Measurements from ENCODE around the gene CORIN.

The CORIN gene

DNA sequence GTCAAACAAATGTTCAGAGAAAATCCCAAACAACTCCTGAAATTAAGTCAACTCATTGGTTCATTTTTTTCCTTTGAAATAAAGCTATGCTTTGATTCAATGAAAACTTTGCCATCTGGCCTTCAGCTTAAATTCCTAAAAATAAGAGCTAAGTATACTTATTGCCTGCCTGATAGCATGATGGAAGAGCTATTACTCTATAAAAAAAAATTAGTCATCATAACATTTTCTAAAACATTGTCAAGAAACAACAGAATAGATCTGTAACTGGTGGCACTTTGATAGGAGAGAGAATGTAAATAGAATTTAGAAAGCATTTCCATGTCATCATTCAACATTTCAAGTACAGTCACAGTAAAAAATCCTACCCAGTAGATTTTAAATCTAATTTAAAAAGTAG lies 136.6 kb downstream of the CORIN start:
- Histone ChIP-seq H3K4me1 (ENCODE audit: control insufficient read depth, low read depth, low read length) (no peaks in the 10 kb centered on the region), H3K18ac (ENCODE audit: low read length) (no peak overlapping the region), H4K5ac (ENCODE audit: low read length) (no peak overlapping the region), H3K27me3 (ENCODE audit: insufficient read depth, low read length, poor library complexity) (no peaks in the 10 kb centered on the region), H3K4me3 (ENCODE audit: low read length) (no peak overlapping the region), H2BK5ac (ENCODE audit: low read length) (no peak overlapping the region), H3K36me3 (ENCODE audit: control insufficient read depth, insufficient read depth, low read length) (no peaks in the 10 kb centered on the region), H3K56ac (ENCODE audit: low read length) (no peak overlapping the region), H3K4me2 (ENCODE audit: low read length) (no peak overlapping the region), H2AK5ac (ENCODE audit: low read length) (no peak overlapping the region), H3K4ac (ENCODE audit: low read depth, low read length) (no peak overlapping the region), H3K79me1 (ENCODE audit: low read length) (no peaks in the 10 kb centered on the region), H2BK120ac (ENCODE audit: low read depth, low read length) (no peak overlapping the region), H3K27ac (ENCODE audit: low read depth, low read length) (no peak overlapping the region), H3K23ac (ENCODE audit: low read length) (no peak overlapping the region), H2BK15ac (replicated peaks; ENCODE audit: low read depth) (no peak overlapping the region), H3K9ac (ENCODE audit: low read length) (no peak overlapping the region), H4K8ac (ENCODE audit: low read depth, low read length) (no peak overlapping the region), H3K79me2 (ENCODE audit: control insufficient read depth, insufficient read depth, low read length) (no peaks in the 10 kb centered on the region)
- DNase-seq = no peak

DNA sequence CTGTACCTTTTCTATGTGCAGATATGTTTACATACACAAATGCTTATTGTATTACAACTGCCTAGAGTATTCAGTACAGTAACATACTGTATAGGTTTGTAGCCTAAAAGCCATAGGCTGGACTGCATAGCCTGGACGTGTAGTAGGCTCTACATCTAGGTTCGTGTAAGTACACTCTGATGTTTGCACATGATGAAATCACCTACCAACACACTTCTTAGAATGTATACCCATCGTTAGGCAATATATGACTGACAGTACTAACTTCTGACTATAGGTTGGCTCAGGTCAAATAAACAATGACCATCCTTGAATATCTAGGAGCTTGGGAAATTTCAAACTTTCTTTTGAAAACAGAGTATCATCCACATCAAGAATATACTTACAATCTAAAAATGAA lies 139.0 kb downstream of the CORIN start:
- Histone ChIP-seq H3K27me3 (ENCODE audit: insufficient read depth, low read length, poor library complexity) (no peaks in the 10 kb centered on the region), H3K4me1 (ENCODE audit: control insufficient read depth, low read depth, low read length) (no peaks in the 10 kb centered on the region), H3K27ac (ENCODE audit: low read depth, low read length) (no peak overlapping the region), H3K79me2 (ENCODE audit: control insufficient read depth, insufficient read depth, low read length) (no peaks in the 10 kb centered on the region), H3K56ac (ENCODE audit: low read length) (no peak overlapping the region), H2BK120ac (ENCODE audit: low read depth, low read length) (no peak overlapping the region), H2BK15ac (replicated peaks; ENCODE audit: low read depth) (no peak overlapping the region), H2AK5ac (ENCODE audit: low read length) (no peak overlapping the region), H3K9ac (ENCODE audit: low read length) (no peak overlapping the region), H2BK5ac (ENCODE audit: low read length) (no peak overlapping the region), H3K4me2 (ENCODE audit: low read length) (no peak overlapping the region), H3K23ac (ENCODE audit: low read length) (no peak overlapping the region), H3K18ac (ENCODE audit: low read length) (no peak overlapping the region), H3K4me3 (ENCODE audit: low read length) (no peak overlapping the region), H4K5ac (ENCODE audit: low read length) (no peak overlapping the region), H4K8ac (ENCODE audit: low read depth, low read length) (no peak overlapping the region), H3K79me1 (ENCODE audit: low read length) (no peaks in the 10 kb centered on the region), H3K4ac (ENCODE audit: low read depth, low read length) (no peak overlapping the region), H3K36me3 (ENCODE audit: control insufficient read depth, insufficient read depth, low read length) (no peaks in the 10 kb centered on the region)
- WGBS (ENCODE audit: extremely low coverage, insufficient coverage, low lambda C conversion rate) = no CpG with 5 or more reads among the region's 3 CpGs
- DNase-seq = no peak

- no peaks in the 10 kb centered on the region for H3K79me1 ChIP-seq (ENCODE audit: low read length)
- no peak overlapping the region for H3K9ac ChIP-seq (ENCODE audit: low read length)
- H2BK120ac ChIP-seq (ENCODE audit: low read depth, low read length) = no peak overlapping the region
- H2BK15ac ChIP-seq (replicated peaks; ENCODE audit: low read depth) = no peak overlapping the region
- no peaks in the 10 kb centered on the region for H3K36me3 ChIP-seq (ENCODE audit: control insufficient read depth, insufficient read depth, low read length)
- H3K4me1 ChIP-seq (ENCODE audit: control insufficient read depth, low read depth, low read length) = no peaks in the 10 kb centered on the region
- H3K18ac ChIP-seq (ENCODE audit: low read length) = no peak overlapping the region
- WGBS (ENCODE audit: extremely low coverage, insufficient coverage, low lambda C conversion rate) = no CpG with 5 or more reads among the region's 6 CpGs
- no peaks in the 10 kb centered on the region for H3K27me3 ChIP-seq (ENCODE audit: insufficient read depth, low read length, poor library complexity)
- no peak overlapping the region for H3K4ac ChIP-seq (ENCODE audit: low read depth, low read length)
- no peak overlapping the region for H3K23ac ChIP-seq (ENCODE audit: low read length)
- no peak overlapping the region for H4K8ac ChIP-seq (ENCODE audit: low read depth, low read length)
- no peak overlapping the region for H3K56ac ChIP-seq (ENCODE audit: low read length)
- no peak overlapping the region for H2BK5ac ChIP-seq (ENCODE audit: low read length)
- H3K79me2 ChIP-seq (ENCODE audit: control insufficient read depth, insufficient read depth, low read length) = no peaks in the 10 kb centered on the region
- no peak overlapping the region for H4K5ac ChIP-seq (ENCODE audit: low read length)
- no peak for DNase-seq
- no peak overlapping the region for H3K4me2 ChIP-seq (ENCODE audit: low read length)
- H3K27ac ChIP-seq (ENCODE audit: low read depth, low read length) = no peak overlapping the region
- H2AK5ac ChIP-seq (ENCODE audit: low read length) = no peak overlapping the region
- H3K4me3 ChIP-seq (ENCODE audit: low read length) = no peak overlapping the region
These were observed 141.0 kb downstream of the CORIN start for GRCh38 chr4:47696823-47697222.

DNA sequence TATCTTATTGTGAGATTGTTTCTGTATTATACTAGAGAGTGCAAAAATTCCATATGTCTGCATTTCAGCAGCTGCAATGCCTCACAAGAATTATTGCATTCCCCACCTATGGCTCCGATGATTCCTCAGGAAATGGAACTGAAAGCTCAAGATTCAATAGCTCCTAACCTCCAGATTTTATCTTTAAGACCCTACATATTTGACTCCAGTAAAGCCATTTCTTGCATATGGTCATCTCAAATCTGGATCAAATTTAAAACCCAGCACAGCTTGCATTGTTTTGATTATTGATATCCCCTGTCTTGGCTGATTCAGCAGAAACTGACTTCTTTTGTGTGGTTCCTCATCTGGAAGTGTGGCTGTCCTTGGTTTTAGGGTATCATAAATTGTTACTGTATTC lies 142.6 kb downstream of the CORIN start:
- Histone ChIP-seq H3K79me1 (ENCODE audit: low read length) (no peaks in the 10 kb centered on the region), H3K23ac (ENCODE audit: low read length) (no peak overlapping the region), H2BK15ac (replicated peaks; ENCODE audit: low read depth) (no peak overlapping the region), H4K5ac (ENCODE audit: low read length) (no peak overlapping the region), H3K27me3 (ENCODE audit: insufficient read depth, low read length, poor library complexity) (no peaks in the 10 kb centered on the region), H3K18ac (ENCODE audit: low read length) (no peak overlapping the region), H3K4me1 (ENCODE audit: control insufficient read depth, low read depth, low read length) (no peaks in the 10 kb centered on the region), H3K36me3 (ENCODE audit: control insufficient read depth, insufficient read depth, low read length) (no peaks in the 10 kb centered on the region), H3K27ac (ENCODE audit: low read depth, low read length) (no peak overlapping the region), H2AK5ac (ENCODE audit: low read length) (no peak overlapping the region), H2BK120ac (ENCODE audit: low read depth, low read length) (no peak overlapping the region), H3K56ac (ENCODE audit: low read length) (no peak overlapping the region), H3K4ac (ENCODE audit: low read depth, low read length) (no peak overlapping the region), H4K8ac (ENCODE audit: low read depth, low read length) (no peak overlapping the region), H3K4me3 (ENCODE audit: low read length) (no peak overlapping the region), H3K9ac (ENCODE audit: low read length) (no peak overlapping the region), H3K79me2 (ENCODE audit: control insufficient read depth, insufficient read depth, low read length) (no peaks in the 10 kb centered on the region), H3K4me2 (ENCODE audit: low read length) (no peak overlapping the region), H2BK5ac (ENCODE audit: low read length) (no peak overlapping the region)
- WGBS (ENCODE audit: extremely low coverage, insufficient coverage, low lambda C conversion rate) = no CpG with 5 or more reads among the region's 1 CpG
- no peak for DNase-seq

DNA sequence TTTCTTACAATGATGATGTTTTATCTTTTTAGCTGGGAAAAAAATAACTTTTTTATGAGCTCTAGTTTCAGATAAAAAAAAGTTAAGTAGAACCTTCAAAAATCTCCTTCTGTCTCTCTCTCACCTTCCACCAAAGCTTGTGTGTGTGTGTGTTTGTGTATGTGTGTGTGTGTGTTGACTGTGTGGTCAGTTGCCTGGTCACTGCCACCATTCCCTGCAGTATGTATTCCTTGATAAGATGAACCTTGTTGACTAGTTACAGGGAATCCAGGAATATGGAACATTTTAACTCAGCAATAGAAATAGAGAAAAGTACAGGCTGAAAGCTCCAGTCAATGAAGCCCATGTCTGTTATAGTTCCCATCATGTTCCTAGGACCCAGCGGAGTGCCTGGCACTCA lies 143.5 kb downstream of the CORIN start:
- H2AK5ac ChIP-seq (ENCODE audit: low read length) = no peak overlapping the region
- H3K56ac ChIP-seq (ENCODE audit: low read length) = no peak overlapping the region
- H2BK15ac ChIP-seq (replicated peaks; ENCODE audit: low read depth) = no peak overlapping the region
- no peak overlapping the region for H3K23ac ChIP-seq (ENCODE audit: low read length)
- no peak overlapping the region for H3K9ac ChIP-seq (ENCODE audit: low read length)
- no peak overlapping the region for H3K4me3 ChIP-seq (ENCODE audit: low read length)
- H4K5ac ChIP-seq (ENCODE audit: low read length) = no peak overlapping the region
- H3K18ac ChIP-seq (ENCODE audit: low read length) = no peak overlapping the region
- H3K27me3 ChIP-seq (ENCODE audit: insufficient read depth, low read length, poor library complexity) = no peaks in the 10 kb centered on the region
- DNase-seq = no peak
- no peak overlapping the region for H4K8ac ChIP-seq (ENCODE audit: low read depth, low read length)
- H3K79me2 ChIP-seq (ENCODE audit: control insufficient read depth, insufficient read depth, low read length) = no peaks in the 10 kb centered on the region
- H3K4me1 ChIP-seq (ENCODE audit: control insufficient read depth, low read depth, low read length) = no peaks in the 10 kb centered on the region
- H3K36me3 ChIP-seq (ENCODE audit: control insufficient read depth, insufficient read depth, low read length) = no peaks in the 10 kb centered on the region
- H3K27ac ChIP-seq (ENCODE audit: low read depth, low read length) = no peak overlapping the region
- H3K79me1 ChIP-seq (ENCODE audit: low read length) = no peaks in the 10 kb centered on the region
- H2BK120ac ChIP-seq (ENCODE audit: low read depth, low read length) = no peak overlapping the region
- H2BK5ac ChIP-seq (ENCODE audit: low read length) = no peak overlapping the region
- no peak overlapping the region for H3K4ac ChIP-seq (ENCODE audit: low read depth, low read length)
- H3K4me2 ChIP-seq (ENCODE audit: low read length) = no peak overlapping the region
- WGBS (ENCODE audit: extremely low coverage, insufficient coverage, low lambda C conversion rate) = no CpG with 5 or more reads among the region's 1 CpG

GRCh38 chr4:47692691-47693090 lies 145.2 kb downstream of the CORIN start:
- Histone ChIP-seq H3K18ac (ENCODE audit: low read length) (no peak overlapping the region), H2BK120ac (ENCODE audit: low read depth, low read length) (no peak overlapping the region), H3K79me1 (ENCODE audit: low read length) (no peaks in the 10 kb centered on the region), H3K4me3 (ENCODE audit: low read length) (no peak overlapping the region), H3K56ac (ENCODE audit: low read length) (no peak overlapping the region), H3K4me2 (ENCODE audit: low read length) (no peak overlapping the region), H3K27ac (ENCODE audit: low read depth, low read length) (no peak overlapping the region), H4K8ac (ENCODE audit: low read depth, low read length) (no peak overlapping the region), H3K4ac (ENCODE audit: low read depth, low read length) (no peak overlapping the region), H2AK5ac (ENCODE audit: low read length) (no peak overlapping the region), H3K27me3 (ENCODE audit: insufficient read depth, low read length, poor library complexity) (no peaks in the 10 kb centered on the region), H3K79me2 (ENCODE audit: control insufficient read depth, insufficient read depth, low read length) (no peaks in the 10 kb centered on the region), H2BK15ac (replicated peaks; ENCODE audit: low read depth) (no peak overlapping the region), H4K5ac (ENCODE audit: low read length) (no peak overlapping the region), H3K4me1 (ENCODE audit: control insufficient read depth, low read depth, low read length) (no peaks in the 10 kb centered on the region), H3K36me3 (ENCODE audit: control insufficient read depth, insufficient read depth, low read length) (no peaks in the 10 kb centered on the region), H3K9ac (ENCODE audit: low read length) (no peak overlapping the region), H3K23ac (ENCODE audit: low read length) (no peak overlapping the region), H2BK5ac (ENCODE audit: low read length) (no peak overlapping the region)
- no peak for DNase-seq
- WGBS (ENCODE audit: extremely low coverage, insufficient coverage, low lambda C conversion rate) = no CpG with 5 or more reads among the region's 7 CpGs
